IPS-18c (cell line): Measurements from ENCODE around the gene RPS6KL1.

ENCODE experiments used
- H3K4me3 ChIP-seq: 2 replicates; pipeline ENCODE4 v1.7.0; 2013; ENCODE audit warnings: low read depth, mild to moderate bottlenecking, low read length, moderate library complexity; ENCODE audit not compliant: insufficient read depth
- H3K9me3 ChIP-seq: one replicate; pipeline ENCODE4 v1.6.1; 2013; ENCODE audit warnings: mild to moderate bottlenecking, low read length, moderate library complexity; ENCODE audit not compliant: control insufficient read depth, insufficient read depth

RPS6KL1 gene

GRCh38 chr14:74921987-74922751 lies 891 bp downstream of the RPS6KL1 start:
- Histone ChIP-seq H3K9me3 (no peaks in the 10 kb centered on the region), H3K4me3 (peak overlapping the region; percentile 91)

- H3K4me3 ChIP-seq: no peak overlapping the region
These were observed 1.9 kb downstream of the RPS6KL1 start for GRCh38 chr14:74921053-74921620.

GRCh38 chr14:74920281-74920680 lies 2.8 kb downstream of the RPS6KL1 start:
- Histone ChIP-seq H3K4me3 (no peak overlapping the region), H3K9me3 (no peaks in the 10 kb centered on the region)

More at GRCh38 chr14:74921053-74921620, 1.9 kb downstream of the RPS6KL1 start:
- H3K9me3 ChIP-seq: no peaks in the 10 kb centered on the region

DNA sequence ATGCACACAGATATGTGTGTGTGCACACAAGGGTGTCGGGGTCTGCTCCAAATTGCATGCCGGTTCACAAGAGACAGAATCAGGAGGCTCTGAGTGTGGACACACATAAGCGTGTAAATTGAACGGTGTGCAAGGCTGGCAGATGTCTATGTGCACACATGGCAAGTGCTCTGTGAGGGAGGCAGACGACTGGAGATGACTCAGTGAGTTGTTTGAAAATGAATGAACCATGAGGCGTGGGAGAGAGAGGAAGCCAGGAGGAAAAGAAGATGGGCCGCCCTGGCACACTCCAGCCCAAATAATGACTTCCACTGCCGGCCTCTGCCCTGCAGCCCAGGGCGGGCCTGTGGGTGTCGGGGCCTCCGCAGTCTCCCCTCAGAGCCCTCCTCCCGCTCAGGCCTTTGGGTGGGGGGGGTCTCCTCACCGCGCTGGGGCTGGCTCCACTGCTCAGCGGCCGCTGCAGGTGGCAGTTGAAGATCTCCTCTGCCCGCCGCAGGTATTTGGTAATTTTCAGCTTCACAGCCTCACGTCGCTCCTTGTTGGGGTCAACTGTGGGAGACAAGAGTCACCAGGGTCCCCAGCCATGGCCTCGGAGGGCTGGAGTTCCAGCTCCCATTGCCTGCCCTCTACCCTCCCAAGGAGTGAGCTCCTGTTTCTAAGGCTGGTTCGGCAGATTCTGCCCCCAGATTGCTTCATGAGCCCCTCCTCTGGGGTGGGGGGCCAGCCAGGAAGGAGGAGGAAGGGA lies 3.5 kb downstream of the RPS6KL1 start:
- H3K9me3 ChIP-seq: no peaks in the 10 kb centered on the region
- H3K4me3 ChIP-seq: no peak overlapping the region

- no peak overlapping the region for H3K4me3 ChIP-seq
- no peaks in the 10 kb centered on the region for H3K9me3 ChIP-seq
These were observed 4.7 kb downstream of the RPS6KL1 start for GRCh38 chr14:74918380-74918779.

DNA sequence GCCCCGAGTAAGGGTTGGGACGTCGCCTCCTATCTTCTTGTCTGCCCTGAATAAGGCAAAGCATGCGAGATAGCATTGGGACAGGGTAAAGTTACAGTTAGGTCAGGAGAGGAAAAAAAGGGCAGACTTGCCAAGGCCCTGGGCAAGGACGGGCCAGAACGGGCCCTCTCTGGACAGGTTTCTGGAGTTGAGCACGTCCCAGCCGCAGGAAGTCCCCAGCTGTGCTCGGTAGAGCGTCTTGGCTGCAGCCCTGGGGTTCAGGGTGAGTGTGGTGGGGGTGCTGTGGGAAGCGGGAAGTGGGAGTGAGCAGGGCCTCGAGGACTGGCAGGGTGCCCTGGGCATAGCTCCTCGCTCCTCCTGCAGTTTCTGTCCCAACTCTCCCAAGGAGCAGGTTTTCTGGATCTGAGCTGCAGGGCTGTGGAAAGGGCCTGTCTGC lies 5.4 kb downstream of the RPS6KL1 start:
- Histone ChIP-seq H3K4me3 (no peak overlapping the region), H3K9me3 (no peaks in the 10 kb centered on the region)

- H3K9me3 ChIP-seq: no peaks in the 10 kb centered on the region
- no peak overlapping the region for H3K4me3 ChIP-seq
These were observed 5.9 kb downstream of the RPS6KL1 start for GRCh38 chr14:74917178-74917543.

DNA sequence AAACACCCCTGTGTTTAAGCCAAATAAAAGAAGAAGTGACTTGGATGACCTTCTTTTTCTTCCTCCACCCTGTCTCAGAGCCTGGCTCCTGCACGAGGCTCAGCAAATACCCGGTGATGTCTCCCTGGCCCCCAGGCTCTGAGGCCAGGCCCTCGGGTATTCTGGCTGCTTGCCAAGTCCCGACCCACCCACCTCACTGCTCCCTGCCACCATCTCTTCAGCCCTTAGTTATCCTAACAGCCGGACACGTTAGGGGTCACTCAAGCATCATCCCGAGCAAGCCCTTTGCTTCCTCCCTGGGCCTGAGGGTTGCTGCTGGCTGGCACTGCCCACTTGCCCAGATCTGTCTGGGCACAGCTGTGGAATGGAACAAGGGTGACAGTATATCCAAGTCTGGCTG lies 7.2 kb downstream of the RPS6KL1 start:
- Histone ChIP-seq H3K9me3 (no peaks in the 10 kb centered on the region), H3K4me3 (no peak overlapping the region)

DNA sequence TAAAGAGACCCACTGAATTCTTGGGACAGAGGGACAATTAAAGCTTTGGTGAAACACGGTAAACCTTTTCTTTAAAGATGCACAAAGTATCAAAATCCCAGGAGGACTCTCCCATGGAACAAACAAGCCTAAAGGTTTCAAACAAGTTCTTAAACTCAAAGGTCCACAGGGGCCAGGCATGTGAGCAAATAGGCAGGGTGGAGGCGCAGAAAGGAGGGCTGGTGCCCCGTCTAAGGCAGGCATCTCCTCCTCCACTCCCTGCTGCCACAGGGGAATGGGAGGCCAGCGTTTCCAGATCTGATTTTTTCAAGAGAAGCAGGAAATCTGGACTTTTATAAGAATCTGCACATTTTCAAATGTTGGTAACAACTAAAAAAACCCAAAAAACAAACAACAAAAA lies 7.6 kb downstream of the RPS6KL1 start:
- no peak overlapping the region for H3K4me3 ChIP-seq
- no peaks in the 10 kb centered on the region for H3K9me3 ChIP-seq

- Histone ChIP-seq H3K9me3 (no peaks in the 10 kb centered on the region), H3K4me3 (no peak overlapping the region)
These were observed 9.0 kb downstream of the RPS6KL1 start for GRCh38 chr14:74913986-74914573.

DNA sequence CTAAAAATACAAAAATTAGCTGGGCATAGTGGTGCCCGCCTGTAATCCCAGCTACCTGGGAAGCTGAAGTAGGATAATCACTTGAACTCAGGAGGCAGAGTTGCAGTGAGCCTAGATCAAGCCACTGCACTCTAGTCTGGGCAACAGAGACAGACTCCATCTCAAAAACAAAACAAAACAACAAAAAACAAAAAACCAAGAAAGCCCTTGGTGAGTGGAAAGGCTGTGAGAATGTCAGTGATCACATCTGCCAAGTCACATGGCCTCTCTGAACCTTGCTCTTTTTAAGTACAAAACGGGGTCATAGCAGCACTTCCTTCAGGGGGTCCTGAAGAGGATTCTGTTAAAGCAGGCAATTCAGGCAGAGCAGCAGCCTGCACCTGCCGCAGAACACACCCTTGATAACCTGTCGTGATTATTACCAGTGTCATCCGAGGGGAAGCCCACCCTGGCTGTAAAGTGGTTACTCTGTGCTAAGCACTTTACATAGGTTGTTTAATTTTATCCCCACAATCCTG lies 9.6 kb downstream of the RPS6KL1 start:
- H3K4me3 ChIP-seq: no peak overlapping the region
- H3K9me3 ChIP-seq: no peaks in the 10 kb centered on the region

GRCh38 chr14:74912801-74913200 lies 10.3 kb downstream of the RPS6KL1 start:
- H3K4me3 ChIP-seq: no peak overlapping the region
- H3K9me3 ChIP-seq: no peaks in the 10 kb centered on the region

DNA sequence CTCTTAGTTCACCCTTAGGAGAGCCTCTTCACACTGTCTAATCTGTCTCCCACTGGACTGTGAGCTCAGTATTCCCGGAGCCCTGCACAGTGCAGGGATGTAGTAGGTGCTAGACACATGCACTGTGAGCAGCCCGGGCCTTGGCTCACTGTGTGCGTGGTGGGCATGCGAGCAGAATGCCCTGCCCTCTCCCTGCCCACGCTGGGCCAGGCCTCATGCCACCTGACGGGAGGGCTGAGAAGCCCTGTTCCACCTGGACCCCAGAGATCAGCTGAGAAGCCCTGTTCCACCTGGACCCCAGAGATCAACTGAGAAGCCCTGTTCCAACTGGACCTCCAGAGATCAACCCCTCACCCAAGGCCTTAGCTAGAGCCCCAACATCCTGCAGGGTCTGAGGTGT lies 10.9 kb downstream of the RPS6KL1 start:
- H3K4me3 ChIP-seq: no peak overlapping the region
- H3K9me3 ChIP-seq: no peaks in the 10 kb centered on the region

GRCh38 chr14:74911704-74912103 lies 11.4 kb downstream of the RPS6KL1 start:
- Histone ChIP-seq H3K9me3 (no peaks in the 10 kb centered on the region), H3K4me3 (no peak overlapping the region)

GRCh38 chr14:74911221-74911620 lies 11.8 kb downstream of the RPS6KL1 start:
- H3K9me3 ChIP-seq: no peaks in the 10 kb centered on the region

DNA sequence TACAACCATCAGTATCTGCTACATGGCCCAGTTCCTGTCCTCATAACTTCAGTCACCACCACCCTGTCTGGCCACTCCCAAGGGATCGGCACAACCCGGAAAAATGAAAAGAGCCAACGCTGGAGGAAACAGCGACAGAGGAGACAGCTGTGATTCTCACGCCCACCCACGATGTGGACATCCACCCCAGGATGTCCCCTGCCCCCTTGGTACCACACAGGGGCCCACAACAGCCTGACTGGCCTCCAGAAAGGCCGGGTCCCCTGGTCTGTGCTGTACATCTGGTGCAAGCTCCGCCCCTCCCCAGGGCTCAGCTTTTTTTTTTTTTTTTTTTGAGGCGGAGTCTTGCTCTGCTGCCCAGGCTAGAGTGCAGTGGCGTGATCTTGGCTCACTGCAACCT lies 12.5 kb downstream of the RPS6KL1 start:
- Histone ChIP-seq H3K4me3 (no peak overlapping the region), H3K9me3 (no peaks in the 10 kb centered on the region)

More at GRCh38 chr14:74911221-74911620, 11.8 kb downstream of the RPS6KL1 start:
- no peak overlapping the region for H3K4me3 ChIP-seq

DNA sequence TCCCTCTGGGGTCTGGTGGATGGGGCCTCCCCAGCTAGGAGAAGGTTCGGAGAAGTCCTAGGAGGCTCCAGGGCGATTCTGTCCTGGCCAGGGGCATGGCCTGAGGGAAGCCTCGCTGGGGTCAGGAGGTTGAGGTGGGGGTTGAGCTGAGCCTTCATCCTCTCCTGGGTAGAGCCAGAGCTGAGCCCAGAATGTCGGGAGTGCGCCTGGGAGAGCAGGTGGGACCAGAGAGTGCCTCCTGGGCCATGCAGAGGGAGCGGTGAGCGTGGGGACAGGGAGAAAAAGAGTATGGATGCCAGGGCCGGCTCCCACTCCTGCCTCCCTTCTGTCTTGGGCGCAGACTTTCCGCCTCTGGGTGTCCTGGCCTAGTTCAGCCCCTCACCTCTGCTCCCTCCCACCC lies 13.1 kb downstream of the RPS6KL1 start:
- Histone ChIP-seq H3K9me3 (no peaks in the 10 kb centered on the region), H3K4me3 (no peak overlapping the region)

DNA sequence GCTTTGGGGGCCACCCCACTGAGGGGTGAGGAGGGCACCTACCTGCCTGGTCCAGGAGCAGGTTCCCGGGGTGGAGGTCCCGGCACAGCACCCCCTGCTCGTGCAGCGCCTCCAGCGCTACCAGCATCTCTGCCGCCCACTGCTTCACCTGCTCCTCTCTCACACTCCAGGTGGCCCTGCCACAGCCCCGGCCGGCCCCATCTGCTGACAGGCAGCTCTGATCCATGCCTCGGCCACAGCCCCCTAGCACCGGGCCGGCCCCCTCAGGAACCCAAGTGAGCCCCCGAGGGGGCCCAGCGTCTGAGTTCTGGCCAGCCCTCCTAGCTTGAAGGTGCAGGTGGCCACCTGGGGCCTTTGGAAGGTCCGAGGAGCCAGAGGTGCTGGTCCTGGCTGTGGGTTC lies 13.6 kb downstream of the RPS6KL1 start:
- H3K9me3 ChIP-seq: no peaks in the 10 kb centered on the region

More for the DNA sequence above, 13.6 kb downstream of the RPS6KL1 start:
- no peak overlapping the region for H3K4me3 ChIP-seq
